HEK293 (cell line): ENCODE measurements around the gene DHX16.
A peak's percentile ranks its signal among the peaks of the same experiment; 100 is the strongest.

Experiments used
- CTCF ChIA-PET: fragments of 350-600 bp; formaldehyde crosslinking; extraction: SDS; loops from one replicate; lab custom pipeline; 2021; ENCODE audit warnings: antibody characterized with exemption; lab: Yijun Ruan, JAX
- POLR2A ChIA-PET: fragments of 300-600 bp; formaldehyde crosslinking; extraction: SDS; loops from one replicate; lab custom pipeline; 2020; ENCODE audit warnings: antibody characterized with exemption, inconsistent platforms; lab: Yijun Ruan, JAX
- H3K27ac ChIP-seq: fragments of 200-500 bp; sonication (Bioruptor generic); 2 replicates; pipeline ENCODE4 v1.5.1; 2014; ENCODE audit warnings: low read depth, low read length, control low read depth, inconsistent platforms; ENCODE audit errors: extremely low read depth
- H3K36me3 ChIP-seq, 2 experiments: fragments of 200-500 bp in 1 of 2; sonication (Bioruptor generic) in 1 of 2; 1 replicate in 1 of 2; 2 replicates in 1 of 2; pipeline ENCODE4 v1.5.1; 2014 to 2017; ENCODE audit warnings: inconsistent platforms in 2 of 2, low read length in 2 of 2; ENCODE audit not compliant: control insufficient read depth in 2 of 2, insufficient read depth in 1 of 2
- H3K4me1 ChIP-seq: fragments of 200-500 bp; sonication (Bioruptor generic); 2 replicates; pipeline ENCODE4 v1.5.1; 2014; ENCODE audit warnings: mild to moderate bottlenecking, low read length, inconsistent platforms; ENCODE audit not compliant: control insufficient read depth, insufficient read depth
- H3K4me3 ChIP-seq: 2 replicates; pipeline ENCODE4 v1.5.1; 2011; ENCODE audit warnings: low read depth, mild to moderate bottlenecking, control low read depth, low read length, moderate library complexity
- H3K9me3 ChIP-seq: fragments of 200-500 bp; sonication (Bioruptor generic); 2 replicates; pipeline ENCODE4 v1.5.1; 2014; ENCODE audit warnings: low read depth, low read length, inconsistent platforms; ENCODE audit not compliant: control insufficient read depth, insufficient read depth
- GFI1B ChIP-seq: fragments of 450-650 bp; formaldehyde crosslinking; IDR thresholded peaks from 2 replicates; pipeline ENCODE4 v1.5.1; 2016; ENCODE audit warnings: missing biosample characterization, missing genetic modification characterization
- ZNF211 ChIP-seq: fragments of 450-650 bp; formaldehyde crosslinking; IDR thresholded peaks from 2 replicates; pipeline ENCODE4 v1.5.1; 2016; ENCODE audit warnings: low read depth, missing biosample characterization, missing genetic modification characterization
- ZNF23 ChIP-seq: fragments of 450-650 bp; formaldehyde crosslinking; IDR thresholded peaks from 2 replicates; pipeline ENCODE4 v1.5.1; 2016; ENCODE audit warnings: missing biosample characterization, missing genetic modification characterization, borderline replicate concordance
- ZNF48 ChIP-seq: fragments of 450-650 bp; formaldehyde crosslinking; IDR thresholded peaks from 2 replicates; pipeline ENCODE4 v1.5.1; 2016; ENCODE audit warnings: missing biosample characterization, missing genetic modification characterization
- ZNF544 ChIP-seq: fragments of 450-650 bp; formaldehyde crosslinking; IDR thresholded peaks from 2 replicates; pipeline ENCODE4 v1.5.0; 2017; ENCODE audit warnings: missing biosample characterization, missing genetic modification characterization
- ZNF610 ChIP-seq: fragments of 450-650 bp; formaldehyde crosslinking; IDR thresholded peaks from 2 replicates; pipeline ENCODE4 v1.5.1; 2016; ENCODE audit warnings: missing biosample characterization, missing genetic modification characterization, borderline replicate concordance
- ZNF677 ChIP-seq: fragments of 450-650 bp; IDR thresholded peaks from 2 replicates; pipeline ENCODE4 v1.5.0; 2018; ENCODE audit warnings: missing biosample characterization, mild to moderate bottlenecking, missing genetic modification characterization, moderate library complexity
- ZNF777 ChIP-seq: fragments of 450-650 bp; formaldehyde crosslinking; IDR thresholded peaks from 2 replicates; pipeline ENCODE4 v1.5.1; 2017; ENCODE audit warnings: missing biosample characterization, missing genetic modification characterization, borderline replicate concordance
- ZNF837 ChIP-seq: fragments of 450-650 bp; formaldehyde crosslinking; IDR thresholded peaks from 2 replicates; pipeline ENCODE4 v1.5.1; 2016; ENCODE audit warnings: missing biosample characterization, missing genetic modification characterization

The DHX16 gene

GRCh38 chr6:30603961-30604360, 68.8 kb downstream of the DHX16 start:
- H3K9me3 ChIP-seq = no peaks in the 10 kb centered on the region
- ChIA-PET POLR2A (interaction anchor here (1.0 to 14.9 kb wide), 3 partner anchors 10 to 127 kb away, joined by 3 to 197 read pairs (median 5); no protein-coding TSS in a partner anchor), CTCF (interaction anchor here (0.6 to 1.9 kb wide), 4 partner anchors 8 to 208 kb away, joined by 3 to 4 read pairs (median 4); no protein-coding TSS in a partner anchor)
- H3K4me1 ChIP-seq = no peaks in the 10 kb centered on the region
- peaks cover 74 to 92% of the 10 kb centered on the region in 2 experiments for H3K36me3 ChIP-seq
- TF ChIP-seq ZNF48 (no peak), ZNF211 (tag by site-specific recombination) (no peak), ZNF677 (tag by site-specific recombination) (no peak), ZNF777 (no peak), GFI1B (tag by site-specific recombination) (no peak), ZNF837 (no peak), ZNF544 (no peak), ZNF610 (tag by site-specific recombination) (no peak), ZNF23 (tag by site-specific recombination) (no peak)
- 0 out of 2 replicates have a peak overlapping the region, but pooled peaks have one; percentile 20 for H3K27ac ChIP-seq
- no peak overlapping the region for H3K4me3 ChIP-seq
